GM18858 (cell line): Measurements from ENCODE around the gene ABO.
"Not testable (repeated sequence)": the region's sequence is repeated elsewhere in the genome, so short reads cannot be mapped to it uniquely, and the experiment has no call there.

Experiments
- ATAC-seq: cut with Tn5 transposase; IDR thresholded peaks from one replicate; pipeline ENCODE4 v1.9.1; 2021; ENCODE audit not compliant: unreplicated experiment

The ABO gene

DNA sequence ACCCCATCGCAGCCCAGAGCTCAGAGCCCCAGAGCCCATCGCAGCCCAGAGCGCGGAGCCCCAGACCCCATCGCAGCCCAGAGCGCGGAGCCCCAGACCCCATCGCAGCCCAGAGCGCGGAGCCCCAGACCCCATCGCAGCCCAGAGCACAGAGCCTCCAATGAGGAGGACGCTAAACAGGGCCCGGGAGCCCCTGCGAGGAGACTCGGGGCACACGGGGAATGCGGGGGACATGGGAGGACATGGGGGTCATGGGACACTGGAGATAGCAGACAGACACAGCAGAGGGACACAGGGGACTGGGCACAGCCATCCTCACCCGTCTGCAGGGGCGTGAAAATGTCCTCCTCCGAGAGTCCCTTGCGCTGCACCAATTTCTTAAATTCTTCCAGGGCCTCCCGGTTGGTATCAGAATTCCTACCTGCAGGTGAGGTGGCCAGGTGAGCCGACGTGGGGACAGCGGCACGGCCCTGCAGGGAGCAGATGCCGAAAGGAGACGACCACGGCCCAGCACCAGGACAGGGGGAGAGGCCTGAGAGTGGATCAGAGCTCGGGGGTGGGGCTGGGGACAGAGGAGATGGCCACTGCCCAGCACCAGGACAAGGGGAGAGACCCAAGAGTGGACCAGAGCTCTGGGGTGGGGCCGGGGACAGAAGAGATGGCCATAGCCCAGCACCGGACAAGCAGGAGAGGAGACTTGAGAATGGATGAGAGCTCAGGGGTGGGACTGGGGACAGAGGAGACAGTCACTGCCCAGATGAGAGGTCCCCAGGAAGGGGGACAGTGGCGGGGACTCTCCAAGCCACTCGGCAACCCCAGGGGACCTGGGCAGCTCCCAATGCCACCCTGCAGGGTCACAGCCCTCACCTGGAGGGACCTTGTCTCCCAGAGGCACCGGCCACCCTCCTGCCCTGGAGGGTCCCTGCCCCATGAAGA, 68.7 kb downstream of the ABO start:
- ATAC-seq = no peak

- ATAC-seq = not testable (repeated sequence)
Measured at GRCh38 chr9:133205481-133205887, 69.5 kb downstream of the ABO start.
